ENCODE data around the gene PKM. TPM values are rescaled to one million over a fixed set of nuclear protein-coding genes. Genes with fewer than 3 reads are reported as not detected.
"Not testable (repeated sequence)": the region's sequence is repeated elsewhere in the genome, so short reads cannot be mapped to it uniquely, and the experiment has no call there.

Gene PKM
- polyA plus RNA-seq, 3 donors from 2014 or later, result 181 to 233 (median 224) TPM

DNA sequence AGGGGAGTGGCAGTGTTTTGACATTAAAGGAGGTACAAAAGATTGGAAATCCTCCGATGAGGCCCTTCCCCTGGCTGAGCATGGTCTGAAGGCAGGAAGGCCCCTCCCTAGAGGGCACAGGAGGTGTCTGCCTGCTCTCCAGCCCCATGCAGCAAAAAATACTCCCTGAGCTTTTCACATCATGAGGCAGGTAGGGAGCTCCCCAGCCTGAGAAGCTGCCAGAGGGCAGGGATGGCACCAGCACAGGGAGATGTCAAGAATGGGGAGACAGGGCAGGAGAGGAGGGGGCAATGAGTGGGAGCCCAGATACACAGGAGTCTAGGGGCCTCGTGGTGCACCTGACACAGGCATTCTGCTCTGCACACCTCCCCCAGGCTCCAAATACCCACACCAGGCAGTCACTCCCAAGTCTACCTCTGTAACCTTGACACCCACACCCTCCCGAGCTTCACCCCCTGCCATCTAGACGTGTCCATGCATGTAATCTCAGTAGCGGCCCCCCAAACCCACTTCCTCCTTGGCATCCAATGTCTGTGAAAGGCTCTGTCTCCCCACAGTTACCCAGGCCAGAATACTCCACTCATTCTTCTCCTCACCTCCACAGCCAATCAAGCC is 56.3 kb downstream of the PKM start:
- no peak overlapping the region for H3K4me3 Mint-ChIP-seq
- no peak for DNase-seq
- H3K36me3 Mint-ChIP-seq, result no peaks in the 10 kb centered on the region
- H3K9me3 Mint-ChIP-seq, result no peaks in the 10 kb centered on the region
- H3K4me1 Mint-ChIP-seq, result no peaks in the 10 kb centered on the region
- peaks cover 0 to 5% (median 2%) of the 10 kb centered on the region in 3 donors for H3K27me3 Mint-ChIP-seq (ENCODE audit: low read depth in 3 of 3)
- H3K27ac Mint-ChIP-seq, result no peak overlapping the region

GRCh38 chr15:72173864-72174550 is 57.0 kb downstream of the PKM start:
- H3K4me3 Mint-ChIP-seq, result no peak overlapping the region
- H3K27me3 Mint-ChIP-seq (ENCODE audit: low read depth in 3 of 3), result peaks cover 0 to 6% (median 5%) of the 10 kb centered on the region in 3 donors
- H3K36me3 Mint-ChIP-seq, result no peaks in the 10 kb centered on the region
- H3K4me1 Mint-ChIP-seq, result no peaks in the 10 kb centered on the region
- H3K27ac Mint-ChIP-seq, result no peak overlapping the region
- no peak for DNase-seq
- no peaks in the 10 kb centered on the region for H3K9me3 Mint-ChIP-seq

DNA sequence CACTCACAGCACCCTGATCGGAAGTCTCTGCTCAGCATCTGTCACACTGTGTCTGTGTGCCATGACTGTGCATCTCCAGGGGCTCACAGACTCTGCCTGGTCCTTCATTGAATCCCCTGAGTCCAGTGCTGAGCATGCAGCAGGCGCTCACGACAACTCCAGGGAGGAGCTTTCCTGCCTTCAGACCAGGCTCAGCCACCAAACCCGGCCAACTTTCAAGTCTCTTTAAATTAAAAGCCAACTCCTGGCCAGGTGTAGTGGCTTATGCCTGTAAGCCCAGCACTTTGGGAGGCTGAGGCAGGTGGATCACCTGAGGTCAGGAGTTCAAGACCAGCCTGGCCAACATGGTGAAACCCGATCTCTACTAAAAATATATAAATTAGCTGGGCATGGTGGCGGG is 57.6 kb downstream of the PKM start:
- no peaks in the 10 kb centered on the region for H3K36me3 Mint-ChIP-seq
- no peak overlapping the region for H3K27ac Mint-ChIP-seq
- no peak overlapping the region for H3K4me3 Mint-ChIP-seq
- H3K4me1 Mint-ChIP-seq, result no peaks in the 10 kb centered on the region
- H3K27me3 Mint-ChIP-seq (ENCODE audit: low read depth in 3 of 3), result peaks cover 0 to 6% (median 5%) of the 10 kb centered on the region in 3 donors
- DNase-seq, result no peak
- no peaks in the 10 kb centered on the region for H3K9me3 Mint-ChIP-seq

- DNase-seq, result no peak
- Mint-ChIP-seq H3K4me3 (no peak overlapping the region), H3K27me3 (ENCODE audit: low read depth in 3 of 3) (peaks cover 0 to 6% (median 5%) of the 10 kb centered on the region in 3 donors), H3K9me3 (no peaks in the 10 kb centered on the region), H3K36me3 (no peaks in the 10 kb centered on the region), H3K4me1 (peaks cover 0 to 6% of the 10 kb centered on the region in 2 donors), H3K27ac (no peak overlapping the region)
These were observed 58.2 kb downstream of the PKM start for GRCh38 chr15:72172796-72173195.

- not testable (repeated sequence) for DNase-seq; H3K27me3 Mint-ChIP-seq (ENCODE audit: low read depth in 3 of 3); H3K36me3 Mint-ChIP-seq; H3K4me3 Mint-ChIP-seq; H3K4me1 Mint-ChIP-seq; H3K9me3 Mint-ChIP-seq; H3K27ac Mint-ChIP-seq
These were observed 59.0 kb downstream of the PKM start for GRCh38 chr15:72171978-72172377.

GRCh38 chr15:72170691-72171090 is 60.3 kb downstream of the PKM start:
- Mint-ChIP-seq H3K4me3 (no peak overlapping the region), H3K4me1 (peaks cover 0 to 6% of the 10 kb centered on the region in 2 donors), H3K27me3 (ENCODE audit: low read depth in 3 of 3) (peaks cover 0 to 7% (median 6%) of the 10 kb centered on the region in 3 donors), H3K36me3 (no peaks in the 10 kb centered on the region), H3K27ac (no peak overlapping the region), H3K9me3 (no peaks in the 10 kb centered on the region)
- DNase-seq, result no peak

DNA sequence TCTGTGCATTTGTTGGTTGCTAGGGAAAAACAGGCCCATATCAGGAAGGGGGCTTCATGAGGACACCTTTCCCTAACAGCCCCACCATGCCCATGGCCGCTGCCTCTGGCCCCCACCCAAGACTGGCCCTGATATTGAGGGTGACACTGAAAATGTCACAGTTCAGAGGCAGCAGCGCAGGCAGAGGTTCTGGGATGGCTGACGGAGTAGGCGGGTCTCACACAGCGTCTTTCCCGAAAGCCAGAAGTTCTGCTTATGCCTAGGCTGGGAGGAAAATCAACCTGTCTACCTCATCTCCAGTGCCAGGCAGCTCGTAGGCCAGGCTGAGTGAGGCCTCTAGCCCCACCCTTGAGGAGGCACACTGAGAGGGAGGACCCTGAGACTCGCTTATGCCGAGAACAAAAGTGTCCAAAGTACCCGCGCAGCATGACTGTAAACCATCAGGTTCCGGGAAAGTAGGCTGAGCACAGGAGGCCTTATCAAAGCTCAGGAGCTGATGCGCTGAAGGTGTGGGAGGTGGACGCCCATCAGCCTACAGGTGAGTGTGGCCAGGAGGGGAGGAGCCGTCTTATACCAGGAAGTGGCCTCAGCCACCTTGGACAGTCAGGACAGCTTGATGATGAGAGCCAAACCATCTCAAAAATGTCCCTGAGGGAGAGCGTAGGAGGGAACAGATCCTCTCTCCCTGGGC is 60.9 kb downstream of the PKM start:
- DNase-seq, result no peak
- Mint-ChIP-seq H3K27ac (no peak overlapping the region), H3K36me3 (no peaks in the 10 kb centered on the region), H3K4me1 (peaks cover 0 to 6% of the 10 kb centered on the region in 2 donors), H3K27me3 (ENCODE audit: low read depth in 3 of 3) (peaks cover 0 to 7% (median 6%) of the 10 kb centered on the region in 3 donors), H3K9me3 (no peaks in the 10 kb centered on the region), H3K4me3 (no peak overlapping the region)

DNA sequence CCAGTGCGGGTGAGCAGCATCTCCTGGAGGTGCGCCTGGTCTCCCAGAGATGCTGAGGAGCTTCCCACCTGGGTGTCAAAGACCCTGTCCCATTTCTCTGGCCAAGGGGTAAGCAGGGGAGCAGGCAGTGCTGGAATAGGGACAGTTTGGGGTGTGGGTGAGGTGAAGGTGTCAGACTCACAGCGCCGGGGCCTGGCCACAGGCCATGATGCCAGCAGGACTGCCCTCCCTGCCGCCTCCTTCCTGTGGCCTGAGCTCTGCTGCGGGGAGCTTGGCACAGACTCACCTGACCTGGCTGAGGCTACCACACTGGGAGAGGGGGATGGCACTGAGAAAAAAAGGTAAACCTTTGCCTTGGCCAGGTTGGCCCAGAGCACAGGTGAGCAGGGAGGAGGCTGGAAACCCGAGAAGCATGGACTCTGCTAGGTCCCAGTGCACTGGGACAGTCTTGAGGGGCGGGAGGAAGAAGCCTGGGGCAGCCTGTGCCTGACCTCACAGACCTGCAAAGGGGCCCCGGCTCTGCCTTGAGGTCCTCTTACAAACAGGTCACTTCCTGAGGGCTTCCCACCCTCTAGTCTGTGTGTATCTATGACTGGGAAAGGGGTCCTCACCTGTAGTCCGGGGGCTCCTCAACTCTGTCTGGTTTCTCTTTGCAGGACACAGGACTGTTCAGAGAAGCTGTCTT is 61.6 kb downstream of the PKM start:
- H3K27ac Mint-ChIP-seq, result no peak overlapping the region

GRCh38 chr15:72168808-72169190 is 62.2 kb downstream of the PKM start:
- Mint-ChIP-seq H3K4me1 (peaks cover 0 to 6% of the 10 kb centered on the region in 2 donors), H3K9me3 (no peaks in the 10 kb centered on the region), H3K4me3 (no peak overlapping the region), H3K27me3 (ENCODE audit: low read depth in 3 of 3) (peaks cover 2 to 10% (median 4%) of the 10 kb centered on the region in 3 donors), H3K36me3 (no peaks in the 10 kb centered on the region), H3K27ac (no peak overlapping the region)
- DNase-seq, result no peak

More for the DNA sequence above, 61.6 kb downstream of the PKM start:
- H3K9me3 Mint-ChIP-seq, result no peaks in the 10 kb centered on the region
- no peaks in the 10 kb centered on the region for H3K36me3 Mint-ChIP-seq
- H3K4me1 Mint-ChIP-seq, result peaks cover 0 to 6% of the 10 kb centered on the region in 2 donors
- peak overlapping the region in 1 of 5 donors; percentile 33 for H3K4me3 Mint-ChIP-seq
- peaks cover 1 to 7% (median 4%) of the 10 kb centered on the region in 3 donors for H3K27me3 Mint-ChIP-seq (ENCODE audit: low read depth in 3 of 3)
- no peak for DNase-seq

GRCh38 chr15:72168131-72168807 is 62.7 kb downstream of the PKM start:
- H3K9me3 Mint-ChIP-seq, result no peaks in the 10 kb centered on the region
- H3K4me3 Mint-ChIP-seq, result no peak overlapping the region
- no peak overlapping the region for H3K27ac Mint-ChIP-seq
- peaks cover 0 to 6% of the 10 kb centered on the region in 2 donors for H3K4me1 Mint-ChIP-seq
- no peaks in the 10 kb centered on the region for H3K36me3 Mint-ChIP-seq
- H3K27me3 Mint-ChIP-seq (ENCODE audit: low read depth in 3 of 3), result peaks cover 2 to 9% (median 4%) of the 10 kb centered on the region in 3 donors
- DNase-seq, result no peak

GRCh38 chr15:72167445-72167844 is 63.5 kb downstream of the PKM start:
- Mint-ChIP-seq H3K36me3 (no peaks in the 10 kb centered on the region), H3K27me3 (ENCODE audit: low read depth in 3 of 3) (peaks cover 2 to 7% (median 4%) of the 10 kb centered on the region in 3 donors), H3K27ac (no peak overlapping the region), H3K4me3 (no peak overlapping the region), H3K9me3 (no peaks in the 10 kb centered on the region), H3K4me1 (peaks cover 0 to 6% of the 10 kb centered on the region in 2 donors)
- no peak for DNase-seq

DNA sequence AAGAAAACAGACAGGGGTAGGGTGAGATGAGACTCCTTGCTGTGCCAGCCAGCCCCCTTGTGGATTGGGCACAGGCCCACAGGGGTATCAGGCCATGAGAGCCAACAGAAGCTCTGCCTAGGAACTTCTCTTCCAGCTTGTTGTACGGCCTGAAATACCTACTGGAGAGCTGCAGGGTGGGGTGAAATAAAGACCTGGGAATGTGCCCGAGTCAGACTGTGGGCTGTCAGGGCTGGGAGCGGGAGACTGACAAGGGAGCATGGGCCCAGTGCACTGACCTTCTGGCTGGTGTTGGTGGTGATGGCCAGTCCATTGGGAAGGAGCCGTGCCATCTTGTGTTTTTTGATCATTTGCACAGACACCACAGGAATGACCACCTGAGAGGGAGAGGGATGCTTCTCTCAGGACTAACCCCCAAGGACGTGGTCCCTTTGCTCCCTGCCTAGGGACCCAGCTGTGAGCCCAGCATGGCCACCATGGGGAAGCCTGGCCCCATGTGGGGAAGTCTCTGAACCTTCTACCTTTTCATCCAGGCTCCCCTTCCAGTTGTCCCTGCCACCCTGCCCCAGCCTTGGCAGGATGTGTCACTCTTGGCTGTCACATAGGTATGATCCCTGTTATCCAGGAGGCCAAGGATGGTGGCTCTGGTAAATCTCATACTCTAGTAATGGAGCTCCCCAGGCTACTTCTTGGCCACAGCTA is 64.1 kb downstream of the PKM start:
- no peaks in the 10 kb centered on the region for H3K9me3 Mint-ChIP-seq
- H3K36me3 Mint-ChIP-seq, result no peaks in the 10 kb centered on the region
- DNase-seq, result no peak
- no peak overlapping the region for H3K4me3 Mint-ChIP-seq
- H3K27ac Mint-ChIP-seq, result no peak overlapping the region
- peaks cover 2 to 7% (median 4%) of the 10 kb centered on the region in 3 donors for H3K27me3 Mint-ChIP-seq (ENCODE audit: low read depth in 3 of 3)
- peaks cover 0 to 6% of the 10 kb centered on the region in 2 donors for H3K4me1 Mint-ChIP-seq

GRCh38 chr15:72163719-72164118 is 67.3 kb downstream of the PKM start:
- DNase-seq, result no peak
- peaks cover 0 to 6% of the 10 kb centered on the region in 2 donors for H3K4me1 Mint-ChIP-seq
- H3K36me3 Mint-ChIP-seq, result no peaks in the 10 kb centered on the region
- H3K27ac Mint-ChIP-seq, result no peak overlapping the region
- H3K9me3 Mint-ChIP-seq, result no peaks in the 10 kb centered on the region
- H3K27me3 Mint-ChIP-seq (ENCODE audit: low read depth in 3 of 3), result peaks cover 0 to 8% (median 2%) of the 10 kb centered on the region in 3 donors
- no peak overlapping the region for H3K4me3 Mint-ChIP-seq

Data from immature natural killer cell (primary cell).